Vagina (tissue), 2 donors: ENCODE data around the gene DOK6. TPM values are rescaled to one million over a fixed set of nuclear protein-coding genes. Genes with fewer than 3 reads are reported as not detected.

Experiments
- DNase-seq, 2 donors: peaks; one replicate each; pipeline ENCODE4 v3.0.0-alpha.2; 2017; ENCODE audit errors: extremely low spot score in 2 of 2
- H3K27ac ChIP-seq: fragments of 200-600 bp; sonication (generic); one replicate; pipeline ENCODE4 v1.5.1; 2019
- H3K27me3 ChIP-seq: fragments of 200-600 bp; sonication (generic); one replicate; pipeline ENCODE4 v1.5.1; 2019
- H3K36me3 ChIP-seq, 2 donors: fragments of 200-600 bp; sonication (generic); one replicate each; pipeline ENCODE4 v1.5.1; 2017 to 2019
- H3K4me1 ChIP-seq: fragments of 200-600 bp; sonication (generic); one replicate; pipeline ENCODE4 v1.5.1; 2019
- H3K4me3 ChIP-seq, 2 donors: fragments of 200-600 bp; sonication (generic); 1 replicate in 1 of 2; 2 replicates in 1 of 2; pipeline ENCODE4 v1.5.1; 2016 to 2019
- H3K9me3 ChIP-seq: fragments of 200-600 bp; sonication (generic); one replicate; pipeline ENCODE4 v1.5.1; 2019
- POLR2A ChIP-seq, 2 donors: fragments of 450-650 bp; IDR thresholded peaks; one replicate each; pipeline ENCODE4 v1.6.1; 2017; ENCODE audit warnings: antibody characterized with exemption in 2 of 2, mild to moderate bottlenecking in 2 of 2, moderate library complexity in 2 of 2
- POLR2AphosphoS5 ChIP-seq, 2 donors: sonication (generic); formaldehyde crosslinking; IDR thresholded peaks; one replicate each; pipeline ENCODE4 v1.9.0; 2017; ENCODE audit warnings: antibody characterized with exemption in 2 of 2, mild to moderate bottlenecking in 2 of 2, low read depth in 1 of 2; ENCODE audit not compliant: insufficient read depth in 1 of 2
- intact Hi-C: fragments of 100-400 bp; cut with DNase I; formaldehyde crosslinking; loops from one replicate; pipeline ENCODE4 v1.15.1; 2023
- total RNA-seq: library from RNA; depleted of rRNA; stranded (reverse); fragments of >200 nt; gene quantifications from one replicate; pipeline ENCODE4 v1.2.3, GENCODE V29; 2016
- TF ChIP-seq, protein P1 (sequence below), 3 experiments: fragments of 450-650 bp in 2 of 3; fragments of 200-600 bp in 1 of 3; sonication (generic) in 1 of 3; IDR thresholded peaks; one replicate each; pipeline ENCODE4 v1.5.1; 2017 to 2019; ENCODE audit warnings: antibody characterized with exemption in 3 of 3, mild to moderate bottlenecking in 2 of 3, moderate library complexity in 2 of 3

DOK6 gene
- total RNA-seq, 1 donor from 2014 or later: 1.2 TPM

DNA sequence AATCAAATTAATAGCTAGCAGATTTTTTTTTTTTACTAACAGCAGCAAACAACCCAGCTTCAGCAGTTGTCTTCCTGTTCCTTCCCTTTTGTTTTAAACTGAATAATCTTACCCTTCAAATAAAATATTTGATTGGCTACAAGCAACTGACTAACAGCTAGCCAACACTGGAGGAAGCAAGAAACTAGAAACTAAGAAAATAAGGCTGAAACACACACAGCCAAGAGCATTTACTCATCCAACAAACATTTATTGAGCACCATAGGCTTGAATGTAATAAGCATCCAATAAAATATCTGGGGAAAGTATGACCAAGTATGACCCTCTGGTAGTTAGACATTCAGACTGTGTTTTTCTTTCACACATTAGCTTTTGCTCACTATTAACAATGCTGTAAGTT is 357.8 kb downstream of the DOK6 start:
- Histone ChIP-seq H3K27ac (no peak overlapping the region), H3K36me3 (no peaks in the 10 kb centered on the region), H3K4me1 (no peaks in the 10 kb centered on the region), H3K4me3 (no peak overlapping the region), H3K27me3 (no peaks in the 10 kb centered on the region), H3K9me3 (no peaks in the 10 kb centered on the region)
- TF ChIP-seq POLR2AphosphoS5 (IDR thresholded peaks at IDR 0.05; ENCODE audit: insufficient read depth in 1 of 2, low read depth in 1 of 2): no peak
- no peak for TF ChIP-seq POLR2A (IDR thresholded peaks at IDR 0.05)
- TF ChIP-seq, protein P1, sequence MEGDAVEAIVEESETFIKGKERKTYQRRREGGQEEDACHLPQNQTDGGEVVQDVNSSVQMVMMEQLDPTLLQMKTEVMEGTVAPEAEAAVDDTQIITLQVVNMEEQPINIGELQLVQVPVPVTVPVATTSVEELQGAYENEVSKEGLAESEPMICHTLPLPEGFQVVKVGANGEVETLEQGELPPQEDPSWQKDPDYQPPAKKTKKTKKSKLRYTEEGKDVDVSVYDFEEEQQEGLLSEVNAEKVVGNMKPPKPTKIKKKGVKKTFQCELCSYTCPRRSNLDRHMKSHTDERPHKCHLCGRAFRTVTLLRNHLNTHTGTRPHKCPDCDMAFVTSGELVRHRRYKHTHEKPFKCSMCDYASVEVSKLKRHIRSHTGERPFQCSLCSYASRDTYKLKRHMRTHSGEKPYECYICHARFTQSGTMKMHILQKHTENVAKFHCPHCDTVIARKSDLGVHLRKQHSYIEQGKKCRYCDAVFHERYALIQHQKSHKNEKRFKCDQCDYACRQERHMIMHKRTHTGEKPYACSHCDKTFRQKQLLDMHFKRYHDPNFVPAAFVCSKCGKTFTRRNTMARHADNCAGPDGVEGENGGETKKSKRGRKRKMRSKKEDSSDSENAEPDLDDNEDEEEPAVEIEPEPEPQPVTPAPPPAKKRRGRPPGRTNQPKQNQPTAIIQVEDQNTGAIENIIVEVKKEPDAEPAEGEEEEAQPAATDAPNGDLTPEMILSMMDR (IDR thresholded peaks at IDR 0.05): no peak
- DNase-seq: no peak
- intact Hi-C loops: no loop called here

DNA sequence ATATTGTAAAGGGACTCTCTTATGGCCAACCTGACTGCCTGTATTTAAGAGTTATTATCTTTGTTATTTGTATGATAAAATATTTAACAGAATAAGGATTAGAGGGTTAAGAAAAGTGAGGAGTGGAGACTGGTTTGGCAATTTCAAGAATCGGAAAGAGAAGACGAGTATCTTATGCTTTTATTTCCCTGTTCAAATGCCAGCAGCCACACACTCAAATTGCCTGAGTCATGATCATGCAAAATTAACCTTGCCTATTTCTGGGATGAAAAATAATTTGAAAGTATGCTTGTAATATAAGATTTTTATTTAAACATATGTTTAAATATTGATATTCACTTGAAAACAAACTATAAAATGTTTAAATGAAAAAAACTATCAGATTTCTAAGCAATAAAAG is 358.4 kb downstream of the DOK6 start:
- TF ChIP-seq, protein P1 (IDR thresholded peaks at IDR 0.05): no peak
- TF ChIP-seq POLR2A (IDR thresholded peaks at IDR 0.05): no peak
- no peaks in the 10 kb centered on the region for H3K27me3 ChIP-seq
- H3K4me1 ChIP-seq: no peaks in the 10 kb centered on the region
- H3K36me3 ChIP-seq: no peaks in the 10 kb centered on the region
- no peak overlapping the region for H3K27ac ChIP-seq
- intact Hi-C loops: no loop called here
- H3K4me3 ChIP-seq: no peak overlapping the region
- H3K9me3 ChIP-seq: no peaks in the 10 kb centered on the region
- DNase-seq: no peak

DNA sequence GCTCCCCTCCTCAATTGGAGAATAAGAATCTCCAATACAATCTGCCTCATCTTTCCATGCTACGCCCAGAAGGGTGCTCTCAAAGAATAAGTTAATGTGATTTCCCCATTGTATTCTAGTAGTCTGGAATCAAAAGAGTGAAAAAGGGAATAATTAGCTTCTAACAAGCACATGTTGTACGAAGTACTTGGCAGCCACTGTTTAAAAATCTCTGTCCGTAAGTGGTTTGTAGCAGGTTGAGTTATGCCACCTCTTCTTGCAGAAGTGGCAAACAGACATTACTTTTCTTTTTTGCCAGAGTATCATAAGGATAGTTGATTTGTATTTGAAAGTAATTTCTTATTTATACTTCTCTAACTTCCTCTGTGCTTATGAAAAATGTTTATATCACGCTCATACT is 362.3 kb downstream of the DOK6 start:
- no peak overlapping the region for H3K4me3 ChIP-seq
- no peaks in the 10 kb centered on the region for H3K36me3 ChIP-seq
- no peak for DNase-seq
- H3K4me1 ChIP-seq: no peaks in the 10 kb centered on the region
- TF ChIP-seq, protein P1 (IDR thresholded peaks at IDR 0.05): no peak
- no peak for TF ChIP-seq POLR2A (IDR thresholded peaks at IDR 0.05)
- H3K27ac ChIP-seq: no peak overlapping the region
- intact Hi-C loops: no loop called here
- H3K9me3 ChIP-seq: no peaks in the 10 kb centered on the region
- no peaks in the 10 kb centered on the region for H3K27me3 ChIP-seq

DNA sequence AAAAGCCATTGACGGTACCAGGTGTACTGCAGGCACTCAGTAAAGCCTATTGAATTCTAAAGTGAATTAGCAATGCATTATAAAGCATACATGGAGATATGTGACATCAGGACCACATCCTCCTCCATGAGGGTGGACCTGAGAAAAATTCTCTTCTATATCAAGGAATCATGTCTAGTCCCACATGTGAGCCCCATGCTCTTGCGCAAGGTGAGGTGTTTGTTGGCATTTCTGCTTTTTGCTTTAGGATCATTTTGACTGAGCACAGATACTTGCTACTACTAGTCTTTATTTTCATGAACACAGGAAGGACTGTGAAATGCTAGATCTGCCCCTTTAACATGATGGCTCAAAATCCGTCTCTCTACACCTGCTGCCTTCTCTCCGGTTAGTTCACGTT is 363.1 kb downstream of the DOK6 start:
- TF ChIP-seq POLR2A (IDR thresholded peaks at IDR 0.05) (no peak), POLR2AphosphoS5 (IDR thresholded peaks at IDR 0.05; ENCODE audit: insufficient read depth in 1 of 2, low read depth in 1 of 2) (no peak)
- TF ChIP-seq, protein P1 (IDR thresholded peaks at IDR 0.05): no peak
- Histone ChIP-seq H3K4me3 (no peak overlapping the region), H3K9me3 (no peaks in the 10 kb centered on the region), H3K27ac (no peak overlapping the region), H3K36me3 (no peaks in the 10 kb centered on the region), H3K4me1 (no peaks in the 10 kb centered on the region), H3K27me3 (no peaks in the 10 kb centered on the region)
- no peak for DNase-seq
- intact Hi-C loops: no loop called here

DNA sequence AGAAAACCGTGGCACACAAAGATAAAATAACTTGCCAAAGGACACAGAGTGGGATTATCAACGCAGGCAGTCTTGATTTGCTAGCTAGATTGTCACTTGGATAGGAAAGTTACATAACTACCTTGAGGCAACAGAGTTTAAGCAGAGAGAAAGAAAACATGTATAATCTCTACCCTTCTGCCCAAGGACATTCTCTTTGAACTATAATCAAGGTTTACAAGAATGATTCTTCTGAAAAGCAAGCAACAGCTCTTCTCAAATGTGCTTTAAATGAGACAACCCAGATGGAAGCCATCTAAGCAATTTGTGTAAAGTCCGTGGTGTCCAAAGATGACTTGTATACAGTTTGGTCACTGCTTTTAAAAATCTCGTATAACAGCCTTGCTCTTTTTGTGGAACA is 369.6 kb downstream of the DOK6 start:
- no peak overlapping the region for H3K4me3 ChIP-seq
- no peak for TF ChIP-seq POLR2A (IDR thresholded peaks at IDR 0.05)
- no peak overlapping the region for H3K27ac ChIP-seq
- DNase-seq: no peak
- intact Hi-C loops: no loop called here
- no peaks in the 10 kb centered on the region for H3K27me3 ChIP-seq
- no peaks in the 10 kb centered on the region for H3K36me3 ChIP-seq
- no peaks in the 10 kb centered on the region for H3K4me1 ChIP-seq
- H3K9me3 ChIP-seq: no peaks in the 10 kb centered on the region

DNA sequence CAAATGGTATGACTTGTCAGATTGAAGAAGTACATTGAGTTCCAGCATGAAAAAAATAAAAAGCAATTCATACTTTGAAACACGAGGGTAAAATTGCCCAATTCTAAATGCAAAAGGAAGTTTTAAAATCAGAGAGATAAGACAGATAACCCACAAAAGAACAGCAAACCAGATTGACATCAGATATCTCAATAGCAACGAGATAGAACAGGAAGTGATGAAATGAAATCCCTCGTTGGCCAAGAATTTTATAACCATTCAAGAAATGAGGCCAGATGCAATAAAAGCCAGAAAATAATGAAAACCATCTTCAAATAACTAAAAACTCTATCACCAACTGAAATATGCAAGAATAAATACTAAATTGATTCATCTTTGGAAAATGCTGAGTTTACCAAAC is 374.1 kb downstream of the DOK6 start:
- Histone ChIP-seq H3K9me3 (no peaks in the 10 kb centered on the region), H3K27ac (no peak overlapping the region), H3K36me3 (no peaks in the 10 kb centered on the region), H3K4me1 (no peaks in the 10 kb centered on the region), H3K27me3 (no peaks in the 10 kb centered on the region), H3K4me3 (no peak overlapping the region)
- TF ChIP-seq POLR2AphosphoS5 (IDR thresholded peaks at IDR 0.05; ENCODE audit: insufficient read depth in 1 of 2, low read depth in 1 of 2): no peak
- TF ChIP-seq, protein P1 (IDR thresholded peaks at IDR 0.05): no peak
- no peak for TF ChIP-seq POLR2A (IDR thresholded peaks at IDR 0.05)
- DNase-seq: no peak
- intact Hi-C loops: no loop called here
